ENCODE data around the gene GARRE1. TPM values are rescaled to one million over a fixed set of nuclear protein-coding genes. Genes with fewer than 3 reads are reported as not detected.
A peak's percentile ranks its signal among the peaks of the same experiment; 100 is the strongest.

Gene GARRE1
- polyA plus RNA-seq, 3 donors, result 1.1 to 6.2 (median 2.1) TPM

- no CpG with 5 or more reads among the region's 2 CpGs for WGBS (ENCODE audit: insufficient coverage)
- H3K27me3 ChIP-seq (ENCODE audit: control insufficient read depth in 2 of 2, insufficient read depth in 2 of 2, low read length in 2 of 2), result no peaks in the 10 kb centered on the region
- intact Hi-C loops (cut with micrococcal nuclease), result no loop called here
- peak overlapping the region in 1 of 2 donors; percentile 32 for H3K27ac ChIP-seq (ENCODE audit: low read depth in 1 of 2, low read length in 2 of 2)
- no peak for DNase-seq
- H3K36me3 ChIP-seq (replicated peaks in 1 of 2; ENCODE audit: control insufficient read depth in 1 of 2, insufficient read depth in 2 of 2, low read length in 2 of 2), result peaks cover 84 to 99% of the 10 kb centered on the region in 2 donors
- TF ChIP-seq CTCF (IDR thresholded peaks at IDR 0.05), result no peak
- Mint-ChIP-seq H3K36me3 (peaks cover 84 to 96% of the 10 kb centered on the region in 2 donors), H3K27me3 (ENCODE audit: low read depth in 3 of 3) (no peaks in the 10 kb centered on the region), H3K27ac (peak overlapping the region in 1 of 7 donors; percentile 31), H3K9me3 (peaks cover 0 to 2% (median 0%) of the 10 kb centered on the region in 7 donors), H3K4me1 (peaks cover 5% of the 10 kb centered on the region), H3K4me3 (no peak overlapping the region)
- H3K4me1 ChIP-seq (ENCODE audit: control insufficient read depth in 1 of 2, insufficient read depth in 2 of 2, low read length in 2 of 2), result no peaks in the 10 kb centered on the region
- H3K9ac ChIP-seq (ENCODE audit: insufficient read depth, low read length, poor library complexity, severe bottlenecking), result no peak overlapping the region
- H3K79me2 ChIP-seq (ENCODE audit: insufficient read depth, low read length), result peaks cover 5% of the 10 kb centered on the region
- H4K20me1 ChIP-seq (ENCODE audit: insufficient read depth, low read length), result peaks cover 52% of the 10 kb centered on the region
- H3K4me2 ChIP-seq (replicated peaks; ENCODE audit: extremely low read depth, low read length, poor library complexity, severe bottlenecking), result no peak overlapping the region
- H3K9me3 ChIP-seq (replicated peaks in 1 of 2; ENCODE audit: control insufficient read depth in 1 of 2, insufficient read depth in 1 of 2, low read length in 2 of 2), result no peaks in the 10 kb centered on the region
- no peak overlapping the region for H3K4me3 ChIP-seq (replicated peaks in 1 of 3; ENCODE audit: low read depth in 2 of 3, low read length in 3 of 3)
- H2AFZ ChIP-seq (ENCODE audit: insufficient read depth, low read depth, low read length, poor library complexity, severe bottlenecking), result no peak overlapping the region
Measured at GRCh38 chr19:34226036-34226435, 28.3 kb upstream of the GARRE1 start.

- Histone ChIP-seq H3K79me2 (ENCODE audit: insufficient read depth, low read length) (no peaks in the 10 kb centered on the region), H3K4me1 (ENCODE audit: control insufficient read depth in 1 of 2, insufficient read depth in 2 of 2, low read length in 2 of 2) (no peaks in the 10 kb centered on the region), H3K4me3 (replicated peaks in 1 of 3; ENCODE audit: low read depth in 2 of 3, low read length in 3 of 3) (no peak overlapping the region), H3K9me3 (replicated peaks in 1 of 2; ENCODE audit: control insufficient read depth in 1 of 2, insufficient read depth in 1 of 2, low read length in 2 of 2) (no peaks in the 10 kb centered on the region), H3K27me3 (ENCODE audit: control insufficient read depth in 2 of 2, insufficient read depth in 2 of 2, low read length in 2 of 2) (no peaks in the 10 kb centered on the region), H3K36me3 (replicated peaks in 1 of 2; ENCODE audit: control insufficient read depth in 1 of 2, insufficient read depth in 2 of 2, low read length in 2 of 2) (peaks cover 61 to 79% of the 10 kb centered on the region in 2 donors), H3K4me2 (replicated peaks; ENCODE audit: extremely low read depth, low read length, poor library complexity, severe bottlenecking) (no peak overlapping the region), H2AFZ (ENCODE audit: insufficient read depth, low read depth, low read length, poor library complexity, severe bottlenecking) (no peak overlapping the region), H4K20me1 (ENCODE audit: insufficient read depth, low read length) (peaks cover 40% of the 10 kb centered on the region), H3K9ac (ENCODE audit: insufficient read depth, low read length, poor library complexity, severe bottlenecking) (no peak overlapping the region), H3K27ac (ENCODE audit: low read depth in 1 of 2, low read length in 2 of 2) (no peak overlapping the region)
- H3K9me3 Mint-ChIP-seq, result no peaks in the 10 kb centered on the region
- no peak for TF ChIP-seq CTCF (IDR thresholded peaks at IDR 0.05)
- H3K4me1 Mint-ChIP-seq, result peaks cover 10% of the 10 kb centered on the region
- H3K36me3 Mint-ChIP-seq, result peaks cover 63 to 79% of the 10 kb centered on the region in 2 donors
- no CpG with 5 or more reads among the region's 1 CpG for WGBS (ENCODE audit: insufficient coverage)
- no peak overlapping the region for H3K27ac Mint-ChIP-seq
- intact Hi-C loops (cut with micrococcal nuclease), result no loop called here
- no peak overlapping the region for H3K4me3 Mint-ChIP-seq
- no peaks in the 10 kb centered on the region for H3K27me3 Mint-ChIP-seq (ENCODE audit: low read depth in 3 of 3)
- no peak for DNase-seq
Measured at GRCh38 chr19:34228347-34228746, 26.0 kb upstream of the GARRE1 start.
